HepG2 (cell line): ENCODE measurements around the gene JMJD6. TPM values are rescaled to one million over a fixed set of nuclear protein-coding genes. Genes with fewer than 3 reads are reported as not detected.

ENCODE experiments used
- ATF7-NPFF ChIP-seq: sonication (generic); formaldehyde crosslinking; IDR thresholded peaks from 2 replicates; pipeline ENCODE4 v1.8.1; 2023; ENCODE audit warnings: mild to moderate bottlenecking, low read depth, missing genetic modification reagents, moderate library complexity
- CC2D1A ChIP-seq: sonication (generic); formaldehyde crosslinking; IDR thresholded peaks from 2 replicates; pipeline ENCODE4 v1.8.1; 2023; ENCODE audit warnings: mild to moderate bottlenecking, missing genetic modification reagents
- CSRNP1 ChIP-seq: sonication (generic); formaldehyde crosslinking; IDR thresholded peaks from 2 replicates; pipeline ENCODE4 v1.8.1; 2023; ENCODE audit warnings: mild to moderate bottlenecking, missing genetic modification reagents
- ELF1 ChIP-seq: sonication (generic); formaldehyde crosslinking; IDR thresholded peaks from 2 replicates; pipeline ENCODE4 v1.4.0; 2020; ENCODE audit warnings: missing genetic modification reagents
- HNF1A ChIP-seq, 2 experiments: sonication (generic) in 1 of 2; formaldehyde crosslinking in 1 of 2; IDR thresholded peaks; 2 replicates each; pipeline versions ENCODE4 v1.4.0 to v1.6.1; 2016 to 2020; ENCODE audit warnings: borderline replicate concordance in 1 of 2, low read depth in 1 of 2, mild to moderate bottlenecking in 1 of 2, missing genetic modification reagents in 1 of 2
- JUN ChIP-seq: sonication (generic); formaldehyde crosslinking; IDR thresholded peaks from 2 replicates; pipeline ENCODE4 v1.4.0; 2020; ENCODE audit warnings: mild to moderate bottlenecking, missing genetic modification reagents
- KAT2B ChIP-seq: fragments of 150-350 bp; IDR thresholded peaks from 2 replicates; pipeline ENCODE4 v1.6.1; 2014; ENCODE audit warnings: low read depth, low read length, borderline replicate concordance
- KDM5A ChIP-seq: fragments of 200-600 bp; sonication (generic); IDR thresholded peaks from 2 replicates; pipeline ENCODE4 v1.7.0; 2018; ENCODE audit warnings: antibody characterized with exemption, mild to moderate bottlenecking, low read length, borderline replicate concordance
- MLLT10 ChIP-seq: sonication (generic); formaldehyde crosslinking; IDR thresholded peaks from 2 replicates; pipeline ENCODE4 v1.4.0; 2020; ENCODE audit warnings: missing genetic modification reagents
- REPIN1 ChIP-seq: sonication (generic); formaldehyde crosslinking; IDR thresholded peaks from 2 replicates; pipeline ENCODE4 v1.8.0; 2022; ENCODE audit warnings: missing genetic modification reagents, low read depth, mild to moderate bottlenecking, borderline replicate concordance
- RFXAP ChIP-seq: sonication (generic); formaldehyde crosslinking; IDR thresholded peaks from 2 replicates; pipeline ENCODE4 v1.4.0; 2020; ENCODE audit warnings: missing genetic modification reagents, borderline replicate concordance
- SP5 ChIP-seq: IDR thresholded peaks from 2 replicates; pipeline ENCODE4 v1.6.1; 2016; ENCODE audit warnings: low read depth, borderline replicate concordance
- ZBTB26 ChIP-seq: IDR thresholded peaks from 2 replicates; pipeline ENCODE4 v1.6.1; 2016; ENCODE audit warnings: missing compliant biosample characterization, missing genetic modification reagents, borderline replicate concordance
- ZNF124 ChIP-seq: sonication (generic); formaldehyde crosslinking; IDR thresholded peaks from 2 replicates; pipeline ENCODE4 v1.4.0; 2020; ENCODE audit warnings: missing genetic modification reagents
- ZNF264 ChIP-seq: sonication (generic); formaldehyde crosslinking; IDR thresholded peaks from 2 replicates; pipeline ENCODE4 v1.4.0; 2020; ENCODE audit warnings: missing genetic modification reagents
- ZNF674 ChIP-seq: sonication (generic); formaldehyde crosslinking; IDR thresholded peaks from 2 replicates; pipeline ENCODE4 v1.5.0; 2020; ENCODE audit warnings: low read depth, mild to moderate bottlenecking, missing genetic modification reagents
- ZNF772 ChIP-seq: sonication (generic); formaldehyde crosslinking; IDR thresholded peaks from 2 replicates; pipeline ENCODE4 v1.5.0; 2020; ENCODE audit warnings: mild to moderate bottlenecking, missing genetic modification reagents
- polyA plus RNA-seq, 8 experiments: library from polyadenylated mRNA; depleted of rRNA in 3 of 8; stranded (reverse) in 7 of 8; unstranded in 1 of 8; fragments of >200 nt; fragmentation: Illumina TruSeq in 4 of 8; extraction: Trizol in 4 of 8; gene quantifications; 2 replicates each; pipeline versions ENCODE4 v1.2.1 to v1.2.3, GENCODE V29; 2011 to 2016; ENCODE audit warnings: low read depth in 4 of 8, missing spikeins in 1 of 8, mixed read lengths in 1 of 8; ENCODE audit not compliant: insufficient read depth in 1 of 8
- total RNA-seq, 5 experiments: library from RNA; depleted of rRNA; stranded (reverse); fragments of >200 nt; fragmentation: Illumina TruSeq; extraction: Trizol; gene quantifications; 2 replicates each; pipeline ENCODE4 v1.2.3, GENCODE V29; 2016; ENCODE audit warnings: low read depth in 1 of 5
- TF ChIP-seq, protein P1 (sequence below): sonication (generic); formaldehyde crosslinking; IDR thresholded peaks from 2 replicates; pipeline ENCODE4 v1.8.0; 2023; ENCODE audit warnings: mild to moderate bottlenecking, missing genetic modification reagents
- TF ChIP-seq, protein P2 (sequence below): sonication (generic); formaldehyde crosslinking; IDR thresholded peaks from 2 replicates; pipeline ENCODE4 v1.4.0; 2020; ENCODE audit warnings: missing genetic modification reagents

The JMJD6 gene
- total and polyA plus RNA-seq, 2 of the 13 experiments (the other 11 are each of a cell fraction or from before 2014, with no cell fraction given): 33.6 to 41.0 TPM

DNA sequence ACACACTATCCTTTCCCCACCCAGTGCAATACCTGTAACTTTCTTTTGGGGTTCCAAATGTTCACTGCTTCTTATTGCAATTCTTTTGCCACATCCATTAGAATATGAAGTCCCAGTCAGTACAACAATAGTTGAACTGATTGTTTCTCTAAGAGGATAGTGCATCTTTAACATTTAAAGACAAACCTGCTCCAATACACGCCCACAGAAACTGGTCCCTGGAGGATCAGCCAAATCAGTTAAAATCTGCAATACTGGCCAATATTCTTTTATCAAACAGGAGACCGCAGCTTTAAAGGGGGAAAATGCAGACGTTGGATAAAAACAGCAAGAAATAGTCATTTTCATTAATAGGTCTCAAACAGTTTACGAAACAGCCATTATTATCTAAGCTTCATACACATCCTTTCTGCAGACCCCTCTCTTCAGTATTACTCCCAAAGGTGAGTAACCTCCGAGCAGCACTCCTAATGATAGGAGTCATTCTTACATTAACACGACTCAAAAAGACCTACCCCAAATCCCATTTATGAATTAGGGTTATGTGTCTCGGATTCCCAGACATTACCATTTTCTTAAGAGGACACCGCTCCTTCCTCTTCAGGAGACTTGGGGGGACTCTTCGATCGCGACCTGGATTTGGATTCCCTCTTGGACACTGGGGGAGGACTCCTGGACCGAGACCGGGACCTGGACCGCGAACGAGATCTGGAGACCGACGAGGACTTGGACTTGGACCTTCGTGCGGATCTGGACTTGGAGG is 9.4 kb upstream of the JMJD6 start (continued):
- TF ChIP-seq, protein P1, sequence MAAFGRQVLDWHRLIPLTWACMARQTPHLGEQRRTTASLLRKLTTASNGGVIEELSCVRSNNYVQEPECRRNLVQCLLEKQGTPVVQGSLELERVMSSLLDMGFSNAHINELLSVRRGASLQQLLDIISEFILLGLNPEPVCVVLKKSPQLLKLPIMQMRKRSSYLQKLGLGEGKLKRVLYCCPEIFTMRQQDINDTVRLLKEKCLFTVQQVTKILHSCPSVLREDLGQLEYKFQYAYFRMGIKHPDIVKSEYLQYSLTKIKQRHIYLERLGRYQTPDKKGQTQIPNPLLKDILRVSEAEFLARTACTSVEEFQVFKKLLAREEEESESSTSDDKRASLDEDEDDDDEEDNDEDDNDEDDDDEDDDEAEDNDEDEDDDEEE (CRISPR knock-in tag): no peak
- TF ChIP-seq HNF1A (IDR thresholded peaks at IDR 0.05; ENCODE audit: low read depth) (no peak), HNF1A (CRISPR knock-in tag; IDR thresholded peaks at IDR 0.05; ENCODE audit: borderline replicate concordance) (no peak), JUN (CRISPR knock-in tag) (no peak), ZNF124 (no peak), REPIN1 (CRISPR knock-in tag) (no peak), ZNF674 (CRISPR knock-in tag) (no peak), ATF7-NPFF (CRISPR knock-in tag) (no peak), MLLT10 (CRISPR knock-in tag) (no peak; the same call in 1 of the 2 replicates), RFXAP (CRISPR knock-in tag) (0 out of 2 replicates have a peak, but pooled peaks have one; percentile 36), CSRNP1 (CRISPR knock-in tag) (no peak), KDM5A (peak; percentile 45; the same call in 1 of the 2 replicates), ZNF772 (CRISPR knock-in tag) (no peak), ZNF264 (0 out of 2 replicates have a peak, but pooled peaks have one; percentile 63), ZBTB26 (CRISPR knock-in tag) (no peak), ELF1 (no peak), KAT2B (no peak), CC2D1A (CRISPR knock-in tag) (no peak), SP5 (CRISPR knock-in tag) (no peak)
- TF ChIP-seq, protein P2, sequence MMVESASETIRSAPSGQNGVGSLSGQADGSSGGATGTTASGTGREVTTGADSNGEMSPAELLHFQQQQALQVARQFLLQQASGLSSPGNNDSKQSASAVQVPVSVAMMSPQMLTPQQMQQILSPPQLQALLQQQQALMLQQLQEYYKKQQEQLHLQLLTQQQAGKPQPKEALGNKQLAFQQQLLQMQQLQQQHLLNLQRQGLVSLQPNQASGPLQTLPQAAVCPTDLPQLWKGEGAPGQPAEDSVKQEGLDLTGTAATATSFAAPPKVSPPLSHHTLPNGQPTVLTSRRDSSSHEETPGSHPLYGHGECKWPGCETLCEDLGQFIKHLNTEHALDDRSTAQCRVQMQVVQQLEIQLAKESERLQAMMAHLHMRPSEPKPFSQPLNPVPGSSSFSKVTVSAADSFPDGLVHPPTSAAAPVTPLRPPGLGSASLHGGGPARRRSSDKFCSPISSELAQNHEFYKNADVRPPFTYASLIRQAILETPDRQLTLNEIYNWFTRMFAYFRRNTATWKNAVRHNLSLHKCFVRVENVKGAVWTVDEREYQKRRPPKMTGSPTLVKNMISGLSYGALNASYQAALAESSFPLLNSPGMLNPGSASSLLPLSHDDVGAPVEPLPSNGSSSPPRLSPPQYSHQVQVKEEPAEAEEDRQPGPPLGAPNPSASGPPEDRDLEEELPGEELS: no peak
